Body of pancreas (tissue), 4 donors: ENCODE measurements around the gene CTDSPL.
"Not testable (repeated sequence)": the region's sequence is repeated elsewhere in the genome, so short reads cannot be mapped to it uniquely, and the experiment has no call there.

Experiments
- CTCF ChIP-seq, 7 experiments: fragments of 450-650 bp in 4 of 7; fragments of 200-600 bp in 3 of 7; sonication (generic) in 3 of 7; IDR thresholded peaks; one replicate each; pipeline ENCODE4 v1.5.1; 2016 to 2019; ENCODE audit warnings: antibody characterized with exemption in 7 of 7
- POLR2A ChIP-seq, 3 donors: fragments of 450-650 bp; IDR thresholded peaks; one replicate each; pipeline ENCODE4 v1.6.1; 2016; ENCODE audit warnings: antibody characterized with exemption in 3 of 3, mild to moderate bottlenecking in 2 of 3

GRCh38 chr3:38033586-38033985 lies 171.9 kb downstream of the CTDSPL start:
- TF ChIP-seq POLR2A, CTCF (IDR thresholded peaks at IDR 0.05): not testable (repeated sequence)
